Measurements from ENCODE around the gene GOLGA8R.
"Not testable (repeated sequence)": the region's sequence is repeated elsewhere in the genome, so short reads cannot be mapped to it uniquely, and the experiment has no call there.

The GOLGA8R gene, protein sequence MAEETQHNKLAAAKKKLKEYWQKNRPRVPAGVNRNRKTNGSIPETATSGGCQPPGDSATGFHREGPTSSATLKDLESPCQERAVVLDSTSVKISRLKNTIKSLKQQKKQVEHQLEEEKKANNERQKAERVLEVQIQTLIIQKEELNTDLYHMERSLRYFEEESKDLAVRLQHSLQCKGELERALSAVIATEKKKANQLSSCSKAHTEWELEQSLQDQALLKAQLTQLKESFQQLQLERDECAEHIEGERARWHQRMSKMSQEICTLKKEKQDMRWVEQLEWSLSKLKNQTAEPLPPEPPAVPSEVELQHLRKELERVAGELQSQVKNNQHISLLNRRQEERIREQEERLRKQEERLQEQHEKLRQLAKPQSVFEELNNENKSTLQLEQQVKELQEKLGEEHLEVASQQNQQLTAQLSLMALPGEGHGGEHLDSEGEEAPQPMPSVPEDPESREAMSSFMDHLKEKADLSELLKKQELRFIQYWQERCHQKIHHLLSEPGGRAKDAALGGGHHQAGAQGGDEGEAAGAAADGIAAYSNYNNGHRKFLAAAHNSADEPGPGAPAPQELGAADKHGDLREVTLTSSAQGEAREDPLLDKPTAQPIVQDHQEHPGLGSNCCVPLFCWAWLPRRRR
- 1.5 to 2.3 reads per million in 2 donors for total RNA-seq

DNA sequence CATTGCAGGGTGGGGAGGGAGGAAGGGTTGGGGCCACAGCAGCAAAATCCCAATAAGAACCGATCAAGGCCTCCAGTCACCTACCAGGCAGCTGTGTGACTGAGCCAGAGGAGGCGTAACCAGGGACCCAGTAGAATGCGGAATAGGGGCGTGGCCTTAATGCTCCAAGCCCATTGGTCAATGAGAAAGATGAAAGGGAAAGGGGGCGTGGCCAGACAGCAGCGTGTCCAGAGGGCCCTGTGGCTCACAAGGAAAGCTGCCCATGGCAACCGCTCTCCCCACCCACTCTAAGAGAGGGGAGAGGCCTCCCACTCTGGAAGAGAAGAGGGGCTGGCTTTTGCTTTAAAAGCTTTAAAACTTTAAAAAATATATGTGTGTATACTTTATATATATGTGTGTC is at the start of gene GOLGA8R:
Gene GOLGA8R, minus strand, starts transcription at position 101 of the 400 bp plus-strand sequence. Its CDS starts 98 bp downstream, at position 3.
- not testable (repeated sequence) for DNase-seq

DNA sequence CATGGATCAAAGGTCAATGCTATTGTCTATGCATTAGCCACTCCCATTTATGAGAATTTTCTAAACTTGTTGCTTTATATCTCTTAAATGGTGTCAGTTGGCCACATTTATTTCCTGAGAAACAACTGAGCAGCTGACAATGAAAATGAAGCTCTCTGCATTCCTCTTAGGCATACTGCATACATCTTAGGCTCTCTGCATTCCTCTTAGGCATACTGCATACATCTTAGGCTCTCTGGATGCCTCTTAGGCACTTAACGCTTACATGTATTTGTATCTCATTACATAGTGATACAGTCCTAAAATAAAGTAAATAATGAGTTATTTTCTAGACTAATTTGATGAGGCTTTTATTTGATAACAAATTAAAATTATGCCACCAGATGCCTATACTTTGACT is 49.8 kb upstream of the GOLGA8R start:
- not testable (repeated sequence) for DNase-seq

DNA sequence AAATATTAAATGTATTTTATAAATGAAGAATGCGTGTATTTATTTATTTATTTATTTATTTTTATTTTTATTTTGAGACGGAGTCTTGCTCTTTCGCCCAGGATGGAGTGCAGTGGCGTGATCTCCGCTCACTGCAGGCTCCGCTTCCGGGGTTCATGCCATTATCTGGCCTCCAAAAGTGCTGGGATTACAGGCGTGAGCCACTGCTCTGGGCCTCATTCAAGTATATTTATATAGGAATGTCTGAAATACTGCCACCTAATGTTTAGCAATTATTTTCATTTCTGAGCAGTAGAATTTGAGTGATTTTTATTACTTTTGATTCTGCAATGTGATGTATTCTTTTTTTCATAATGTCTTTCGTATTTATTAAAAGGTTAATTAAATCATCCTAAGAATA is 48.1 kb upstream of the GOLGA8R start:
- DNase-seq: not testable (repeated sequence)

DNA sequence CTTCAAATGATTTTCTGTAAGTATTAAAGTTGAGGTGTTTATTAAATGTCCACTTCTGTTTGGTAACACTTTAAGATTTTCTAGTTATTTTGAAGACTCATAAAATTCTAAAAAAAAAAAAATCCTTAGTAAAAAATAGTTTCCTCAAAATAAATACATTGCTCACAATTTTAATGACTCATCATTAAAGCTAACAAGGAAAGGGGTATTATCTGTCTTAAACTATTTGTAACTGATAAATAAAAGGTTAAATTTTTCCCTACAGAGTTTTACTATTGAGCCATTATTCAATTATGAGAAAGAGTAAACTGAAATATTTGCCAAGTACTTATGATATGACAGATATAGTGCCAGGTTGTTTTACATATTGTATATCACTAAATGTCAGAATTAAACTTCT is 38.6 kb upstream of the GOLGA8R start:
- not testable (repeated sequence) for DNase-seq

DNA sequence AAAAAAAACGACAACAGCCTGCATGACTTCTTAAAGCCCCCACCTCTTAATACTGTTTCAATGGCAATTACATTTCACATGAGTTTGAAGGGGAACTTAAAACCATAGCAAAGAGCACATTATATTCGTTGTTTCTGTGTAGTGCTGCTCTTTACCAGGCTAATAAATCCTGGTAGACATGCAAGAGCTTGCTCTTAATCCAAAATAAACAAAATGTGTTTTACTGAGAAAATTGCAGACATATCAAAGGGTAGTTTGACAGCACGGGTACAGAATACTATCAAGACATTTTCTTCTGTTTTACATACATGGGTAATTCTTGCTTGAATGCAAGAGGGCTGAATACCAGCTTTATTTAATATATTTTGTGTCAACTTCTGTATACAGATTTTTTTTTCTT is 24.3 kb upstream of the GOLGA8R start:
- not testable (repeated sequence) for DNase-seq

DNA sequence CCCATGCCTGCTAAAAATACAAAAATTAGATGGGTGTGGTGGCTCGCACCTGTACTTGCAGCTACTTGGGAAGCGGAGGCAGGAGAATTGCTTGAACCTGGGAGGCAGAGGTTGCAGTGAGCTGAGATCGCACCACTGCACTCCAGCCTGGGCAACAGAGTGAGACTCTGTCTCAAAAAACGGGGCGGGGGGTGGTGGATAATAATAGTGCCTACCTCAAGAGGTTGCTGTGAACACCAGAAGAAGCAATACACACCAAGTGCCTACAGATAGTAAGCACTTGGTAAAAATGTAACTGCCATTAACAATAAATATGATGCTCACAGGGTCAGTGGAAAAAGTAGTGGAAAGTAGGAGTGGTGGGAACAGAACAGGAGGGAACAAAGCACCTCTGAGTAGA is 21.8 kb upstream of the GOLGA8R start:
- DNase-seq: not testable (repeated sequence)

DNA sequence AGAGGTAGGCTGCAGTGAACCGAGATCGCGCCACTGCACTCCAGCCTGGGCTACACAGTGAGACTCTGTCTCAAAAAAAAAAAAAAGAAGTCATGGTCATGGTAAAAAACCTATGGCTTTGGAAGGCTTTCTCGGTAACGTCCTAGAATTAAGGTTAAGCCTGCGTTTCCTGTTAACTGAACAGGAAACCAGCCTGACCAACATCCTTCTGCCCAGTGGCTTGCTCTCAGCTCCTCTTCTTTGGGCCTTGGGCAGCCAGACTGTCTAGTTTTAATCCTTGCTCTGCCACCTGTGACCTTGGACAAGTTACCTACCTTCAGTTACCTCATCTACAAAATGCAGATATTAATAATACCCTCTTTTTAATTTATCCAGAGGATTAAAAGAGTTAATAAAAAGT is 6.7 kb upstream of the GOLGA8R start:
- DNase-seq: not testable (repeated sequence)

DNA sequence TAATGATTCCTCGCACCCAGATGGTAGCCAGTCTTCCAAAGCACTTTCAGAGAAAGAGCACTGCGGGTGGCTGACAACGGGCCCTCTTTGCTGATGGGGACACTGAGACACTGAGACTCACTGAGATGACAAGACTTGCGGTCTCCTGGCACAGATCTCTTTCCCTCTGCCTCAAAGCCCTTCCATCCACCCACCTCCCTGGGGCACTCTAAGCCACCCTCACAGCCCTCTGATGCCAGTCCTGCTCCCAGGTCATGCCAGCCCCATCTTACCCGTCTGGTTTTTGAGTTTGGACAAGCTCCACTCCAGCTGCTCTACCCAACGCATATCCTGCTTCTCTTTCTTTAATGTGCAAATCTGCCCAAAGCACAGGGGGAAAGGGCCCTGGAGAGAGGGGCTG is 6.4 kb downstream of the GOLGA8R start:
- not testable (repeated sequence) for DNase-seq

DNA sequence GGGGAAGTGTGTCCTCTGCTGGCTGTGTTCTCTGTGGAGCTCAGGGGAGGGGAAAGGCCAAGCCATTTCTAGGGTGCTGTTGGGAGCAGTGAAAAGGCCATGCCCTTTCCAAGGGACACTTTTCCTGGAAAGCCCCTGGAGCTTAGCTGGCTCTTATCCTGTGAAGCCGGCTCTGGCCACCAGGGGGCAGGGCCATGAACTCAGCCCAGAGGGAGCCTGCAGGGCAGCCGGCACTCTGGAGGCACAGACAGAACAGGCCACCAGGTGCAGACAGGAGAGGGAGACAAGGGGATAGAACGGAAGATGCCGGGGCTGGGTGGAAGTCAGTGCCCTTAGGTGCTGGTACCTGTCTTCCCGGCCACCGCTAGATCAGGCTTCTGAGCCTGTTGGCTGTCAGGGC is 15.1 kb downstream of the GOLGA8R start:
- DNase-seq: not testable (repeated sequence)

DNA sequence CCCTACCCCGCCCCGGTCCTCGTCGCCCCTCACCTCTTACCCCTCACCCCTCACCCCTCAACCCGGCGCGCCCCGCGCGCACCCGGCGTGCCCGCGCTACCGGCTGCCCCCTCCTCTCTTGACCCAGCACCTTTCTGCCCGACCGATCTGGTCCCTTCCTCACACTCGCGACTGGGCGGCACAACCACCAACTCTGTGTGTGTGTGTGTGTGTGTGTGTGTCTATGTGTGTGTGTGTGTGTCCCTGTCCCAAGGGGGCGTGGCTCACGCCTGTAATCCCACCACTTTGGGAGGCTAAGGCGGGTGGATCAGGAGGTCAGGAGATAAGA is 20.4 kb downstream of the GOLGA8R start:
- DNase-seq: not testable (repeated sequence)

DNA sequence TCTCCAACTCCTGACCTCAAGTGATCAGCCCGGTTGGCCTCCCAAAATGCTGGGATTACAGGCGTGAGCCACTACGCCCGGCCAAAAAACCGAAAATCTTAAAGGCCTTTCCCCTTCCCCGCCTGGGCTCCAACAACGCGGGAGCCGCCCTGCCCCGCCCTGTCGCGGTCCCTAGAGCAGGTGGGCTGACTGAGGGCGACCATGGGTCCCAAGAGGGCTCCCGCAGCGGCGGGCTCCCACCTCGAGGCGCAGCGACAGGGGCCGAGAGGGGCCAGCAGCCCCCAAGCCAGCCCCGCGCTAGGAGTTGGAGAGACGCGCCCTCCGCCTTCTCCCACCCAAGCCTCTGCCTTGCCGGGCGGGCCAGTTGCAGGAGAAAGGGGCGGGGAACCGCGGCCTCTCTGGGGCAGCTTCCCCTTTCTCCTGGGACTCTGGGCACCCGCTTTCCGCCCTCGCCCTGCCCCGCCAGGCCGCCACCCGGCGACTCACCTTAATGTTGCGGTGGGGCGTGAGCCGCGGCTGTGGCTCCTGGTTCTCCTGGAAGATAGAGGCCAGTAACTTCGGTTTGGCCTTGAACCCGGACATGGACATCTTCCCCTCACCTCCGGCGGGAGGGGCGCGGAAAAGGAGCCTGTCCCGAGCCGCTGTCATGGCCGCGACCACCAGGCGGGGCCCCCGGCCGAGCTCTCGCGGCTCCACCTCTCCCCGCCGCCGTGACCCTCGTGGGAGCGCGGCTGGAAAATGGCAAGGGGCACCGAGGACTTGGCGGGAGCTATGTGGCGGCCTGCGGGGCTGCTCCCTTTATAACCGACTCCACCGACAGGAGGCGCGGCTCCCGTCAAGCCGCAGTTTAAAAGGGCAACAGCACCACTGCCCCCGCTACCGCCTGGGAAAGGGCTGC is 21.0 kb downstream of the GOLGA8R start, which contains the start of gene CHRFAM7A:
Gene CHRFAM7A, minus strand, starts transcription at position 775 of the 898 bp plus-strand sequence. CDS start 10,189 bp downstream, outside the sequence.
- DNase-seq: not testable (repeated sequence)

DNA sequence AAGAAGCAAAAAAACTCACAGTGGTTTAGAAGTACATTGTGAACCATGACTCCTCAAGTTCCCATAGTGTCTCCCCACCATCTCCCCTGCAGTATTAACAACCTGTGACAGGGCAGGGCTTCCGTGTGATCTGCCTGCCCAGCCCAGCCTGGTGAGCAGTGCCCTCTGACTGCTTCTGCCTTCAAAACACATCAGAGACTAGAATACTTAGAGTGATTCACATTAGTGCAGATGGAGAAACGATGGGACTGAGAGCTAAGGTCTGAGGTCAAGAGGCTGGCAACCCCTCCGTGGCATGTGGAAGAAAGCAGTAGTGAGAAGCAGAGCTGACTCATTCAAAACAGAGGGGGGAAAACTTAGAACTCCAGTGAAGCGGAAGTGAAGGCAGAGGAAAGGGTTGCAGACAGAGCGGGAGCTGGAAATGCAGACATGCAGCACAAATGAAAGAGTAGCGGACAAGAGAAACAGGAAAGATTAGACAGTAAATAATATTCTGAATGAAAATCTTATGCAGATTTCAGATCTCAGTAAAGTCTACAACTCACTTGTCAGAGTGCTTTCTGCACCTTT is 27.7 kb downstream of the GOLGA8R start:
- DNase-seq: not testable (repeated sequence)

DNA sequence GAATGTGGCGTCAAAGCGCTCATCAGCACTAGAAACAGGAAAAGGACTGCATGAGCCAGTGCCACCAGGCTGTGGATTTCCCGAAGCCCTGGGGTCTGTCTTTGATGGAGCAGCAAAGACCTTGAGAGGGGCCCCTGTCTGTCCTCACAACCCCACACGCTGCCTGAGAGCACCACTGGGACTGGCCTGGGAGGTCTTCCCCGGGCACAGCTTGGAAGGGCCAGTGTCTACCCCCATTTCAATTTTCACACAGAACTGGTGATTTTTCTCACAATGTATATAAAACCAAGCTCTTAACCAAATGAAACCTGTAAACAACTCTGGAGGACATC is 37.0 kb downstream of the GOLGA8R start:
- not testable (repeated sequence) for DNase-seq

DNA sequence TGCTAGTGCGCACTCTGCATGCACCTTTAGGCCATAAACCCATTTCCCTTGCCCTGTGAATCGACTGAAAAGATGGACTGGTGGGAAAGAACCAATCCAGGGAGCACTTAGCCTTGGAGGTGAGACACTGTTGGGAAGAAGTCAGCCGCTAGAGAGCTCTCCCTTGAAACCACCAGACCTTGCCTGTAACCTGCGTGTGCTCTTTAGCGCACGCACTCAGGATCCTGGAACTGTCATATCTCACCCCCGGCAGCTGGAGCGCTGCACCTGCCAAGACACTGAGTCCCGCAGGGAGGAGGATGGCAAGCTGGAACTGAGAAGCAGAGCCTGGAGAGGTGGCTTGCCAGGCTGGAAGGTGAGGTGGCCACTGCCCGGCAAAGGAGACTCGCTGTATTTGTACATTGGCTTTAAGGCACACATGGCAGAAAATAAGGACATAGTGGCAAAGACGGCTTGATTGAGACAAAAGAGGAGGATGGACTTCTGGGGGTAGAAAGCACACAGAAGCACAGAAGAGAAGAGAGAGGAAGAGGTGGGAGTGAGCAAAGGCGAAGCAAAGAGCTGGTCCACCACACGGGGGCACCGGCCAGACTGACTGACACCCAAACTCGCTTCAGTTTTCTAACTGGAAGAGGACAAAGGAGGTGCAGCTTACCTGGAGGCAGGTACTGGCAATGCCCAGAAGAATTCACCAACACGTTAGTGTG is 37.5 kb downstream of the GOLGA8R start:
- not testable (repeated sequence) for DNase-seq

DNA sequence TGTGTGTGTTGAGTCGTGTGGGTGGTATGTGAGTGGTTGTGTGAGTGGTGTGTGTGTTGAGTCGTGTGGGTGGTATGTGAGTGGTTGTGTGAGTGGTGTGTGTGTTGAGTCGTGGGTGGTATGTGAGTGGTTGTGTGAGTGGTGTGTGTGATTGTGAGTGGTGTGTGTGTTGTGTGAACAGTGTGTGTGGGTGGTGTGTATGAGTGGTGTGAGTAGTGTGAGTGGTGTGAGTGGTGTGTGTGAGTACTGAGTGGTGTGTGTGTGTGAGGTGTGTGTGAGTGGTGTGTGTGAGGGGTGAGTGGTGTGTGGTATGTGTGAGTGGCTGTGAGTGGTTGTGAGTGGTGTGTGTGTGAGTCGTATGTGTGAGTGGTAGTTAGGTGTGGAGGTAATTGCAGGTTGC is 38.2 kb downstream of the GOLGA8R start:
- DNase-seq: not testable (repeated sequence)

DNA sequence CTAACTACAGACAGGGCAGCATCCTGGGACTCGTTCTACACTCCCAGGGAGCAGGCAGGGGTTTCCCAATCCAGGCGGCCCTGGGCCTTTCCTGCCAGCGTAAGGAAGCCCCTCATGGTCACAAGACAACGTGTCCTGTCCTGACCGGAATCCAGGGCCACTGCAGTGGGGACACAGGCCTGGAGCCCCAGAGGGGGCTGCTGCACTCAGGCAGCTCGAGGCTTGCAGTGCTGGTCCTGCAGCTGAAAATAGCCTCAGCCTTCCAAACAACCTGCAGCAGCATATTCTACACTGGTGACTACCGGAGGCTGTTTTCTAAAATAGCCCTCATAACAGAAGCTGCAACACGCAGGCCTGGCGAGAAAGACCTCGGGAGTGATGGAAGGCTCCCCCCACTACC is 39.2 kb downstream of the GOLGA8R start:
- DNase-seq: not testable (repeated sequence)

DNA sequence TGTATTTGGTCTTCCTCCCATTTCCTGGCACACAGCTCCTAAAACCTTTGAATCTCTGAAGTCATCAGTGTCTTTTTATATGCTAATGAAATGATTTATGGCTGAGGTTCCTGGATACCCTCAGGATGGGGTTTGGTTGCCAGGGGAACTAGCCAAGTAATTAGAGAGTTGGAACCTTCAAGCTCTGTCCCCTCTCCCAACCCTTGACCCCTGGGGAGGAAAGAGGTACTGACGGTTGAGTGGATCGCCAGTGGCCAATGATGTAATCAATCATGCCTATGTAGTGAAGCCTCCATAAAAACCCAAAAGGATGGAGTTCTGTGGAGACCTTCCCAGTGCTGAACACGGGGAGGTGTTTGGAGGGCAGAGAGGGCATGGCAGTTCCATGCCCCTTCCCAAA is 45.8 kb downstream of the GOLGA8R start:
- DNase-seq: not testable (repeated sequence)

DNA sequence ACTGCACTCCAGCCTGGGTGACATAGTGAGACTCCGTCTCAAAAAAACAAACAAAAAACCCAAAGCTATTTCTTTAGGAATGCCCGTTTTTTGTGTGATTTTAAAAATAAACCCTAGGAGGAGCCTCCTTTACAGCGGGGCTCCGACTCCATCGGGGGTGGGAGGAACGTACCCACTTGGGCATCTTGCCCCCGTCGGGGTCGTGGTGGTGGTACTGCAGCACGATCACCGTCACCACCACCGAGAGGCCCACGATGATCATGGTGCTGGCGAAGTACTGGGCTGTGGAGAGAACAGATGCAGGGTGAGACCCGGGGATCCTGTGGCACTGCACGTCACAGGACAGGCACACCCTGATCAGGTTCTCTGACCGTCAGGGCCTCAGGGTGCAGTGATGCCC is 46.8 kb downstream of the GOLGA8R start:
- DNase-seq: not testable (repeated sequence)

DNA sequence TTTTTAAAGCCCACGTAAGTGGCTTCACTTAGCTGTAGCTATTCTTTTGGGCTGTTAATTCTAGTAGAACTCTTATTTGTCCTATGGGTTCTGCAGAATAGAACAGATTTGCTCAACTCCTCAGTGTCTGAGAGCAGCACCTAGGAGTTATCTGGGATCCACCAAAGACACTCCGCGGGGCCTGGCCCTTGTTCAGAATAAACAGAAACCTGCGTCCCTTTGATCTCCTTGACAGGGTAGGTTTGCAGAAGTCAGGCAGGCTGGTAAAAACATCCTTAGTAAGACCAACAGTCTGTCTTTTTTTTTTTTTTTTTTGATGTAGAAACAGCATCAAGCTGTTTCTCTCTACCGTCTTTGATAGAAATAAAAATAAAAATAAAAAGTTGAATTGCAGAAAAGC is 52.7 kb downstream of the GOLGA8R start:
- not testable (repeated sequence) for DNase-seq

DNA sequence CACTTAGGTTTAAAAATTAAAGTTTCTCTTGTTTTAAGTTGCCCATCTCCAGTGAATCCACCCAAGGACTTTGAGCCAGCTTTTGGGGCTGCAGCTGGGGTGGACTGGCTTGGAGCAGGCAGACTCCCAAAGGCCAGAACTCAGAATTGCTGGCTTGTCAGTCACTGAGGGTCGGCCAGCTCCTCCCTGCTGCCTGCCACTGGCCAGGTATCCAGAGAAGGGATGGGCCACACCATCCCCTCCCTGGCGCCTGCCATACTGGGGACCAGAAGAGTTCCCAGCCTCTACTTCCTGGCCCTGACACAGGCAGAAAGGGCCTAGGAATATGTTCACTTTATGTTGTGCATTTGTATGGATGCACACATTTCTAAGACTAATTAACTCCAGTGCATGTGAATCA is 53.1 kb downstream of the GOLGA8R start:
- not testable (repeated sequence) for DNase-seq

DNA sequence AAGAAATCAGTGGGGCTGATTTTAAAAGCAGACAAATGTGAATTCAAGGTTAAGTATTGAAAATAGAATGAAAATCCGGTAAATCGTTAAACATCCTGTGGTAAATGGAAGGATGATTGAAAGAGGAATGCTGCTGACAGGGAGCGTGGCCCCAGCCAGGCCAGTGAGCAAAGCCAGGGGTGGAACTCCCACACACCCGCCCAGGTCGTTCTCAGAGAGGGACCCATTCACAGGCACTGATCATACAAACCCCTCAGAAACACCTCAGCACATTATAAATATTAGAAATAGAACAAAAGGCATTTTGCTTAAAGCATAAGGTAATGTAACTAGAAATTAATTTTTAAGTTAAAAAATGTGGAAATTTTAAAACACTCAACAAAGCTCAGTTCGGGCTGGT is 59.0 kb downstream of the GOLGA8R start:
- DNase-seq: not testable (repeated sequence)
